Body of pancreas (tissue), 4 donors: ENCODE data around the gene C19orf25.

Source experiments
- POLR2A ChIP-seq, 3 donors: fragments of 450-650 bp; IDR thresholded peaks; one replicate each; pipeline ENCODE4 v1.6.1; 2016; ENCODE audit warnings: antibody characterized with exemption in 3 of 3, mild to moderate bottlenecking in 2 of 3
- TF ChIP-seq, protein P1 (sequence below), 7 experiments: fragments of 450-650 bp in 4 of 7; fragments of 200-600 bp in 3 of 7; sonication (generic) in 3 of 7; IDR thresholded peaks; one replicate each; pipeline ENCODE4 v1.5.1; 2016 to 2019; ENCODE audit warnings: antibody characterized with exemption in 7 of 7

DNA sequence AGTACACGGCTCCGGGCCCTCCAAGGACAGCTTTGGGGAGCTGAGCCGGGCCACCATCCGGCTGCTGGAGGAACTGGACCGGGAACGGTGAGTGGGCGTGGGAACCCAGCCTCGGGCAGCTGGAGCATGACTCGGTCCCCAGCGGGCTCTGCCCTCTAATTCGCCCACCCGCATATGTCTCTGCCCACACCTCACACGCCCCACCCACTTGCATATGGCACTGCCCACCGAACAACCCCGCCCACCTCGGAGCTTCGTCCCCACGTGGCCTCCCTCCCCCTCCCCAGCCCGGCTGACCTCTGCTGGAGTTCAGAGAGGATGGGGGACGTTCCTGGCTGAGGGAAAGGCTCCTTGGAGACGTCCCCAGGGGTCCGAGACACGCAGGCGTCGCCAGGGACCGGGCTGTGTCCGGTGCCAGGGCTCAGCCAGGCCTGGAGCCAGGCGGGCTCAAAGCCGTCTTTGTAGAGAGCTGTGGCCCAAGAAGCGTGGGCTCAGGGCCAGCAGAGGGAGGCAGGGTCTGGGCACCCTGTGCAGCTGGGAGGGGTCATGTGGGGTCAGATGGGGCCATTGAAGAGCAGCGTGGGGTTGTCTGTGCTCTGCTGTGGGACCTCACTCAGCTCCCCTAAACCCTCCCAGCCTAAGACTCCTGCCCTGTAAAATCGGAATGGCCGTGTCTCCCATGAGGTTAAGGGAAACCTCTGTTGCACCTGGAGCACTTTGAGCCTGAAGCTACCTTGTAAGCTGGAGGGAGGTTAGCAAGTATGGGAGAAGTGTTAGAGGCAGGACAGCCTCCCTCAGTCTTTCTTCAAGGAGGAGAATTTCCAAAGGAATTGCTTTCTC lies 25.3 kb downstream of the C19orf25 start:
- TF ChIP-seq, protein P1, sequence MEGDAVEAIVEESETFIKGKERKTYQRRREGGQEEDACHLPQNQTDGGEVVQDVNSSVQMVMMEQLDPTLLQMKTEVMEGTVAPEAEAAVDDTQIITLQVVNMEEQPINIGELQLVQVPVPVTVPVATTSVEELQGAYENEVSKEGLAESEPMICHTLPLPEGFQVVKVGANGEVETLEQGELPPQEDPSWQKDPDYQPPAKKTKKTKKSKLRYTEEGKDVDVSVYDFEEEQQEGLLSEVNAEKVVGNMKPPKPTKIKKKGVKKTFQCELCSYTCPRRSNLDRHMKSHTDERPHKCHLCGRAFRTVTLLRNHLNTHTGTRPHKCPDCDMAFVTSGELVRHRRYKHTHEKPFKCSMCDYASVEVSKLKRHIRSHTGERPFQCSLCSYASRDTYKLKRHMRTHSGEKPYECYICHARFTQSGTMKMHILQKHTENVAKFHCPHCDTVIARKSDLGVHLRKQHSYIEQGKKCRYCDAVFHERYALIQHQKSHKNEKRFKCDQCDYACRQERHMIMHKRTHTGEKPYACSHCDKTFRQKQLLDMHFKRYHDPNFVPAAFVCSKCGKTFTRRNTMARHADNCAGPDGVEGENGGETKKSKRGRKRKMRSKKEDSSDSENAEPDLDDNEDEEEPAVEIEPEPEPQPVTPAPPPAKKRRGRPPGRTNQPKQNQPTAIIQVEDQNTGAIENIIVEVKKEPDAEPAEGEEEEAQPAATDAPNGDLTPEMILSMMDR (IDR thresholded peaks at IDR 0.05): no peak
- TF ChIP-seq POLR2A (IDR thresholded peaks at IDR 0.05): no peak
